GM18951 (cell line): ENCODE data around the gene KCNK5.

ENCODE experiments used
- POLR2A ChIP-seq: IDR thresholded peaks from 4 replicates; pipeline ENCODE4 v1.6.1; 2011; ENCODE audit warnings: mild to moderate bottlenecking; ENCODE audit not compliant: insufficient read length, insufficient read depth; ENCODE audit errors: extremely low read depth
- in situ Hi-C: fragments of 300-500 bp; cut with MboI; formaldehyde crosslinking; loops from one replicate; pipeline ENCODE4 v1.12.0; 2022; ENCODE audit warnings: low sequenced_read_pairs, mixed read lengths, inconsistent platforms; ENCODE audit not compliant: unreplicated experiment

Gene KCNK5

DNA sequence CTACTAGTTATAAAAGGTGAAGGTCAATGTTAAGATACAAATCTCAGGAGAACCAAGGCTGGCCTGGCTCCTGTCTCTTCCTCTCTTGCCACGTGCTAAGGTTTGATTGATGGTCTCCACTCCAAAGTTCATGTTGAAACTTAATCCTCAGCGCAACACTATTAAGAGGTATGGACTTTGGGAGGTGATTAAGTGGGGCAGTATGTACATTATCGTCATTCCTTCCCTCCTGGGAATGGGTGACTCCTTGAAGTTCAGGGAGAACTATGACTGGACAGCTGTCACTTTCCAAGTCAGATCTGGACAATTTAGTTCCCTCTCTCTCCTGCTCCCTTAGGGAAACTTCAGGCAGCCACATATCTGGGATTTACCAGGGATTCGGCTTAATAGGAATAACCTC lies 50.5 kb downstream of the KCNK5 start:
- in situ Hi-C loops = no loop called here
- no peak for TF ChIP-seq POLR2A

DNA sequence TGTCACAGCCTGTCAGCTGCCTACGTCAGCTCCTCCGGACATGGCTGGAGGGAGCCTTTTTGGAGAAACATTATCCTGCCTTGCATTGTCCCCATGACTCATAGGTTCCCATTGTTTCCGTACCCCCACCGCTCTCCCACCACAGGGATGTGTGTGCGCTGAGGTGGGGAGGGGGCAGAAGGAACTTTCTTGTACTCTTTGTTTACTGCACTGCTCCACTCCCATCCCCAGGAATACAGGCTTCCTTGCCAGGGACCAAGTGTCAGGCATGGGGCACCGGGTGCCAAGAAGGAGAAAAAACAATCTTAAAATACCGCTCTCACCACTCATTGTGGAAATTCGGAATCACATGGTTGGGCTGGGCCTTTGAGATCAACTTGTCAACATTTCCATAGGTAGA lies 51.0 kb downstream of the KCNK5 start:
- in situ Hi-C loops = no loop called here
- no peak for TF ChIP-seq POLR2A

DNA sequence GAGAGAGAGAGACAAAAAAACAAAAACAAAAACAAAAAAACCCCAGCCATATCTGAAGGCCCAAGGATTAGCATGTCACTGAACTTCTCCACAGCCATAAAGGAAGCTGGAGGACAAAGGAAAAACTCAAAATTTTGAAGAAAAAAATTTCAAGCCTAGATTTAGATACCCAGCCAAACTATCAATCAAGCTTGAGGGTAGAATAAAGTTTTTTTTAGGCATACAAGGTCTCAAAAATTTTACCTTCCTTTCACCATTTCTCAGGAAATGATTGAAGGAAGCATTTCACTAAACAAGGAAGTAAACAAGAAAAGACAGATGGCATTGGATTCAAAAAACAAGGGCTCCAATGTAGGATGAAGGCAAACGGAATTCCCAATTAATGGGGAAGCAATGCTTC lies 52.1 kb downstream of the KCNK5 start:
- no peak for TF ChIP-seq POLR2A
- in situ Hi-C loops = no loop called here

DNA sequence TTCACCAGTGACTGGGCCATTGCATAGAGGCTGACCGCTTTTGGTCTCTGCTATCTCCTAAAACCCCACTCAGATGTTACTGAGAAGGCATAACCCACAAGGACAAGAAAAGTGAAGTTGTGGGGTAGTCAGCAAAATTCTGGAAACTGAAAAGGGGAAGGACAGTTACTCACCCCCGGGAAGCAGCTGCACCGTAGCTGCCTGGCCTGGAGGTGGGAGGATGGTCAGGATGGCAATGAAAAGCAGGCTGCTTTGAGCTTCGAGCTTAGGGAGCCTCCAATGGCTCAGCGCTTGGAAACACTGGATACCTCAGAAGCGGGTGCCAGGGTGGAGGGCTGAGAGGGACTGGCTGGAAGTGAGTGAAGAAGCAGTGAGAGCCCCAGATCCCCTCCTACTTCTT lies 56.0 kb downstream of the KCNK5 start:
- in situ Hi-C loops = no loop called here
- no peak for TF ChIP-seq POLR2A

DNA sequence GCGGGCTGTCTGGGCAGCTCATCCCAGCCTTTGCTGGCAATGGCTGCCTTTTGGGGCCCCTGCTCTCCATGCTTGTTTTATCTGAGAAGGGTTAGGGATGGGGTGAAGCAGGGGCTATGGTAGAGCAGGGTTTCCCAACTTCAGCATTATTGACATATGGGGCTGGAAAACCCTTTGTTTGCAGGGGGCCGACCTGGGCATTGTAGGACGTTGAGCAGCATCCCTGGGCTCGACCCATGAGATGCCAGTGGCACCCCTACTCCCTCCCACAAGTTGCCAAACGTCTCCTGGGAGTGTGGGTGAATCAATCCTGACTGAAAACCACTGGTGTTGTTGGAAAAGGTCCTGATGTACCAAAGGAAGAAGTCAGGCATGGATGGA lies 56.9 kb downstream of the KCNK5 start:
- TF ChIP-seq POLR2A = no peak
- in situ Hi-C loops = no loop called here

DNA sequence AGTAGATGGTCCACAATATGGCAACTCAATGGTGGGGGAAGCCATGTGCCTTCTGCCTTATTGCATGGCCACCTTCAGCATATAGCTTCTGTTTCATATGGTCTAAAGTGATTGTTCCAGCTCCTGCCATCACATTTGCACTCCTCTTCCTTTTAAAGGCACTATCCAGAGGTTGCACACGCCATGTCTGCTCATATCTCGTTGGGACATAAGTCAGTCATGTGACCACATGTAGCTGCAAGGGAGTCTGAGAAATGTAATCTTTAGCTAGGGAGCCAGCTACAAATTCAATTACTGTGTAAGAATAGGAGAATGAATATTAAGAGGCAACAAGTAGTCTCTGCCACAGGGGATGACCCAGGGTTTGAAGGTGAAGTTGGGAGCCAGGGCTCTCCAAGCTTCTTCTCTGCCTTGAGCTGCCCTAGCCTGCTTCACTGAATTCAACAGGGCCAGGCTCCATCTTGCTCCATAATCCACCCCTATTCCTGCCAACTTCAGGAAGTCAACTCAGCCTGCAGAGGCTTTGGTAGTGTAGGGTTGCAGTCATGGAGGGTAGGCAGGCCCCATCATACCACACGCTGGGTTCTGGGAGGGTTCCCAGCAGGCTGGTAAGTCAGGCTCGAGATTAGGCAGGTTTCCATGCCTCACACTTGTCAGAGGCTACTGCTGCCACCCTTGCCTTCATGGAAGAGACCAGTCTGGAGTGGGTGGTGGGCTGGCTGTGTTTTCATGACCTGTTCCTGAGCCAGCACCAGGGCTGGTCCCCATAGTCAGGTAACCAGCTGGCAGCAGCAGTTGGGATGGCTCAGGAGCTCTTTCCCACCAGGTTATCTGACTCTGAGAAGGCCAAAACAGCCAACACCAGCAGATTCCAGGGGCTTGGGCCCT lies 57.5 kb downstream of the KCNK5 start:
- in situ Hi-C loops = no loop called here
- no peak for TF ChIP-seq POLR2A

DNA sequence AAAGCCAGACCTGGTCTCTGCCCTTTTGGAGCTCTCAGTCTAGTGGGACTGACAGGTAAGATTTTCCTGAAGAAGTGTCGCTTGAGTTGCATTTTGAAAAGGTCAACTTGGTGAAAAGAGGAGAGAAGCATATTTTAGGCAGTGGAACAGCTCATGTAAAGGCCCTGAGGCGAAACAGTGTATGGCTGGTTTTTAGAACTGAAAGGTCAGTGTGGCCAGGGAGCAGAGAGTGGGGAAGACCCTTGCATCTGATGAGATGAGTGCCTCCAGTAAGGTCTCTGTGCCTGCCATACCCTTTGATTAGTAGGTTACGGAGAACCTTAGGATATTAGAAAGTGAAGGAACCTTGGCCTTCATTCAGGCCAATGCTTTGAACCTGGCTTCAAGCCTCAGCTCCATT lies 58.4 kb downstream of the KCNK5 start:
- in situ Hi-C loops = no loop called here
- no peak for TF ChIP-seq POLR2A

DNA sequence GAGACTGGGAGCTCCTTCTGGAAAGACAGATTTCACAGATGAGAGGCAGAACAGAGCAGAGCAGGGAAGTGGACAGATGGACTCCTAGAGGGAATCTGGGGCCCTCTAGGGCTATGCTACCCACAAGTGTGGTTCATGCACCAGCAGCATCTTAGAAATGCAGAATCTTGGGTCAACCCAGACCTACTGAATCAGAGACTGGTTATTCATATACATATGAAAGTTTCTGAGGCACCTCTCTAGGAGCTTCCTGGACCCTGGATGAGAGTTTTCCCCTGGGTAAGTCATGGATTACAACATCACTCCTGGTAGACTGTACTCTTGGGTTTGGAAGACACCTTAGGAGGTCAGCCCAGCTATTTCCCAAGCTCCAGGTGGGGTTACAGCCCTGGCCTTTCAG lies 58.9 kb downstream of the KCNK5 start:
- in situ Hi-C loops = no loop called here

DNA sequence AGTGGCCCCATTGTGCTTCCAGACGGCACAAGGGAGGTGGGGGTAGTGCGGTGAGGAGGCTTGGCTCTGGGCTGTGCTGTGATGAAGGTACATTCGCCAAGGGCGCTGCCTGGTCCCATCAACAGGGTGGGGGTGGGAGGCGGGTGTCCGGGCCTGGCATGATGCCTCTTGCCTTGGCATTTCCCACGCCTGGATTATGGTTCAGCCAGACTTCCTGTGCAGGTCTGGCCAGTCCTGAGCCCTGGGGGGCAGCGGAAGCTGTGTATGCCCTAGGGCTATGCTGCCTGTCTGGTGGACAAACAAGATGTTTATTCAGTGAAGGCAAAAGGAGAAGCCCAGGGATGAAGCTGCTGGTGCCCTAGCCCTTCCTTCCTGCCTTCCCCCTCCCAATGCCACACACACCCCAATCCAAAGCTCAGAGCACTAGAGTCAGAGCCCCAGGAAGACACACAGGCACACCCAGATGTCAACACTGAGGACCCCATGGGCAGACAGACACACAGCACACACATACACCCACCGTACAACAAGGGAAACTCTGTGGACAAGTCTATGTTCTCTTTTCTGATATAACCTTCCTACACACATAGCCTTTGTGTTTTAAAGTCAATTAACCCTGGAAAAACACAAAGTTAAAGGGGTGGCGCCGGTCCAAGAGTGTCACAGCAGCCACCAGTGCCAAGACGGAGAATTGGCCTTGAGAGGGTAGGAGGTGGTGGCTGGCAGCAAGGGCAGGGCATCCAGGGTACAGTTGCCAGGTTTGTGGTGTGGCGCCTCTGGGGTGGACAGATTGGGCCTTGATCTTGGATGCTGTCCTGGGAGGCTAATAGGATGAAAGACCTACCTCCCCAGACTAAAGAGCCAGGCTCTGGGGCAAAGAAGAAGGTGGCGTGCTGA lies 59.6 kb downstream of the KCNK5 start:
- in situ Hi-C loops = loop anchor here (5.0 kb wide), 1 partner anchor 138 kb away; no protein-coding TSS in a partner anchor
- no peak for TF ChIP-seq POLR2A

More for the DNA sequence above, 58.9 kb downstream of the KCNK5 start:
- no peak for TF ChIP-seq POLR2A

DNA sequence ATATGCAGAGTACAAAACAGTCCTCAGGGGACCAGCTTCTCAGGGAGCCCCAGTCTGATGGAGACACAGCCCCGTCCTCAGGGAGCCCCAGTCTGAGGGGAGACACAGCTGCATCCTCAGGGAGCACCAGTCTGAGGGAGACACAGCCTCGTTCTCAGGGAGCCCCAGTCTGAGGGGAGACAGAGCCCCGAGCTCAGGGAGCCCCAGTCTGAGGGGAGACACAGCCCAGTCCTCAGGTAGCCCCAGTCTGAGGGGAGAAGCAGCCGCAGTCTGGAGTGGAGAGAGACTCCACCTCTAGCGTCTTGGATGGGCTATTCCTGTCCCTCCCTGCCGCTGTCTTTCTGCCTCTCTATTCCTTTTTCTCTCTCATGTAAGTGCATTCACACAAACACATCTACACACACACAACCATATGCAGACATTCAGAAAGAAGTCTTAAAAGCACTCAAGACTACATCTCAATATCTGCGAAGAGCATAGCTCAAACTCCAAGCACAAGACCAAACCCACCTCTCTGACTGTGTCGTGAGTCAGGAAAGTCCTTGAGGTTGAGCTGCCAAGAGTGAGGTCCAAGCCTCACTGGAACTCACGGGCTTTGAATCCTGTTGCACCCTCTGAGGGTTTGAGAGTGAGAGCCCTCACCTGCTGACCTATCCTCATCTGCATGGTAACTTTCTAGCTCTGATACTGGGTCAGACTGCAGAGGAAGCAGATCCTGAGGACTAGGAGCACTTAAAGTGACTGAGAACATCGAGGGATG lies 61.2 kb downstream of the KCNK5 start:
- in situ Hi-C loops = loop anchor here (5.0 kb wide), 1 partner anchor 139 kb away; no protein-coding TSS in a partner anchor

DNA sequence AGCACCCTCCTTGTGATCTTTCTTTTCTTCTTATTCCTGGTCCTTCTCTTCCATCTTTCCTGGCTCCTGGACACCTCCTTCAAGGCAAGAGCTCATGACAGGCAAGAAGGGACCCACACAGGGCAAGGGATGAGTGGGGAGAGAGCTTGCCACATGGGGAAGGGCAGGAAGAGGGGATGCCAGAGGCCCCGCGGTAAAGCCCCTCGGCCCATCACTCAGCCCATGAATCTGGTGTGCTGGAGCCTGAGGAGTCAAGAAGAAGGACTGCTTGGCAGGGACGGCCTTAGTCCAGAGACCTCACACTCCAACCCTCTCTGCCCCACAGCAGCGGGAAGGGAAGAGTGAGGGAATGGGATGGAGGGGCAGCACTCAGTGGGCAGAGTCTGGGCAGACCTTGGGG lies 62.0 kb downstream of the KCNK5 start:
- TF ChIP-seq POLR2A = no peak
- in situ Hi-C loops = loop anchor here (5.0 kb wide), 1 partner anchor 140 kb away; no protein-coding TSS in a partner anchor

More for the DNA sequence above, 61.2 kb downstream of the KCNK5 start:
- TF ChIP-seq POLR2A = no peak

DNA sequence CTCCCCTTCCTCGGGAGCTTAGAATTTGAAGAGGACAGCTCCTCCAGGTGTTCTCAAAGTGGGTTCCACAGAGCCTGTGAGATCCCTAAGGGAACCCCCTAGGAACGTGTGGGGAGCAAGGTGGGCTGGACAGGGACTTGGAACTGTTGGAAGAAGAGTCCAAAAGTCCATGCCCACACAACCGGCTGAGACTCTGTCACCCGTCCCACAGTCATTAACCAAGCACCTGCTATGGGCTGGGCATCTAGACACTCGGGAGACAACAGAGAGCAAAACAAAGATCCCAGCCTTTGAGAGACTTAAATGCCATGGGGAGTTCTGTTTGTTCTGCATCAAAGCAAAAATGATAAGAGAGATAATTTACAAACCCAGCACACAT lies 62.4 kb downstream of the KCNK5 start:
- in situ Hi-C loops = loop anchor here (5.0 kb wide), 1 partner anchor 140 kb away; no protein-coding TSS in a partner anchor
- TF ChIP-seq POLR2A = no peak
